Measurements from ENCODE around the gene TBX18.
A peak's percentile ranks its signal among the peaks of the same experiment; 100 is the strongest.

The TBX18 gene

DNA sequence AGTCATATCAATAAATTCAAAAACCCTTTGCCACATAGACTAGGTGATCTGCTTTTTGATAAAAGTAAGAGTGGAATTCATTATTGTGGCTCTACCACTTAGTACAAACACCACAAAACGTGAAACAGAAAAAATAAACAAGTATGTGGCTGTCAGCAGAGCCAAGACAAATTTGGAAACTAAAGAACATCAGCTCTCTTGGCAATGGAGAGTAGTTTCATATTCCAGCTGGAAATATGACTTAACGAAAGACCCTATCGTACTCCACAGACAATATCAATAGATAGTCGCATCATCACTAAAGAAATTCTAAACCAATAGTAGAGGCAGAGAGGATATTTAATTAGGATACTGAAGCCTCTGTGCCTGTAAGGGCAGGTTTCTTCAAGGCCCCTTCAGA lies 20.8 kb downstream of the TBX18 start:
- DNase-seq = no peak

DNA sequence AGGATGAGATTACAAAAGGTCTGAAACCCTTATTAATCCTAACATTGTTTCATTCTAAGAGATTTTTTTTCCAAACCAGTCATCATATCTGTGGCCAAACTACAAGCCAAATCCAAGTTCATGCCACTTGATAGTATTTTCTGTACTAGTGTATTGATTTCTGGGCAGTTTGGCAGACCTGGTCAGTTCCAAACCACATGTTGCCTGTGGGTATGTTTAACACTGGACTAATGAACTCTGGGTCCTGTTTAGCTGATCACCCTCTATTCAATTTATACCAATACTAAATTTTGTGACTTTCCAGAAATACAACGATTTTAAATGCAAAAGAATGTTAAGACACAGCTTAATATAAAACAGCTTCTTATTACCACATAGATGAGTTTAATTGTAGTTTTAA lies 24.0 kb downstream of the TBX18 start:
- DNase-seq = no peak

- DNase-seq = no peak
These were observed 24.6 kb downstream of the TBX18 start for GRCh38 chr6:84739866-84740208.

- no peak for DNase-seq
These were observed 25.2 kb downstream of the TBX18 start for GRCh38 chr6:84738996-84739865.

GRCh38 chr6:84733889-84734288 lies 30.5 kb downstream of the TBX18 start:
- no peak for DNase-seq

DNA sequence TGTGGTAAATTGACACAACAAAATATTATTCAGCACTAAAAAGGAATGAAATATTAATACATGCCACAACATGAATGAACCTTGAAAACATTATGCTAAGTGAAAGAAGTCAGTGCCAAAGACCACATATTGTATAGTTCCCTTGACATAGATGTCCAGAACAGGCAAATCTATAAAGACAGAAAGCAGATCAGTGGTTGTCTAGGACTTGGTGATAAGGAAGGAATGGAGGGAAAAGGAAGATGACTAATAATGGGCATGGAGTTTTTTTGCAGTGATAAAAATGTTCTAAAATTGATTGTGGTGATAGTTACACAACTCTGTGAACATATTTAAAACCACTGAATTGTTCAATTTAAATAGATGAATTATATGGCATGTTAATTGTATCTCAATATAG lies 32.5 kb downstream of the TBX18 start:
- no peak for DNase-seq

DNA sequence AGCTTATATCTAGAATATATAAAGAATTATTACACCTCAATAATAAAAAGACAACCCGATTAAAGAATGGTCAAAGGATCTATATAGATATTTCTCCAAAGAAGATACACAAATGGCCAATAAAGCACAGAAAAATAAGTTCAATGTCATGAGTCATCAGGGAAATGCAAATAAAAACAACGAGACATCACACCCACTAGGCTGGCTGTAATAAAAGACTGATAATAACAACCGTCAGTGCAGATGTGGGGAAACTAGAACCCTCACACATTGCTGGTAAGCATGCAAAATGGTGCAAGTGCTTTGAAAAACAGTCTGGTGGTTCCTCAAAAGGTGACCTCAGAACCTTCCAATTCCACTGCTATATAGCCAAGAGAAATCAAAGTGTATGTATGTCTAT lies 33.0 kb downstream of the TBX18 start:
- no peak for DNase-seq

GRCh38 chr6:84728602-84729001 lies 35.8 kb downstream of the TBX18 start:
- peak in 1 of 2 donors; percentile 4 for DNase-seq

DNA sequence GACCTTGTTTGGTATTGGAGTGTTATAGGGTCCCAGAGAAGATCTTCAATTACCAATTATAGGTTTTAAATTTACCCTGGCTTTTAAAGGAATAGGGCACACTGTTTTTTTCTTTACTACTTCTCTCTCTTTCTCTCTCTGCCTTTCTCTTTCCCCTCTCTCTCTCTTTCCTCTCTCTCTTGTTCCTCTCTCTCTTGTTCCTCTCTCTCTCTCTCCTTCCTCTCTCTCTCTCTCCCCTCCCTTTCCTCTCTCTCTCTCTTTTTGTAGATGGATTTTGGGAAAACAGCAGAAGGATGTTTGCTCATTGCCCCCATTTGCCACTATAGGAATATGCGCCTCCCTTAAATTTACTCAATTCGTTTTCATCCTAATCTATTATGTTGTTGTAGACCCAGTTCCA lies 45.2 kb downstream of the TBX18 start:
- no peak for DNase-seq

GRCh38 chr6:84718038-84718955 lies 46.1 kb downstream of the TBX18 start:
- DNase-seq = no peak

- DNase-seq = no peak
These were observed 55.3 kb downstream of the TBX18 start for GRCh38 chr6:84709121-84709520.

- DNase-seq = no peak
These were observed 57.2 kb downstream of the TBX18 start for GRCh38 chr6:84707171-84707570.

GRCh38 chr6:84696166-84696565 lies 68.2 kb downstream of the TBX18 start:
- no peak for DNase-seq

GRCh38 chr6:84691978-84692623 lies 72.3 kb downstream of the TBX18 start:
- no peak for DNase-seq

GRCh38 chr6:84688141-84688873 lies 76.1 kb downstream of the TBX18 start:
- DNase-seq = no peak

GRCh38 chr6:84687431-84687830 lies 77.0 kb downstream of the TBX18 start:
- no peak for DNase-seq

GRCh38 chr6:84685983-84686584 lies 78.3 kb downstream of the TBX18 start:
- DNase-seq = peak; percentile 17 to 61

GRCh38 chr6:84681693-84682326 lies 82.6 kb downstream of the TBX18 start:
- no peak for DNase-seq

- no peak for DNase-seq
These were observed 88.7 kb downstream of the TBX18 start for GRCh38 chr6:84675651-84676050.

GRCh38 chr6:84674395-84674794 lies 90.0 kb downstream of the TBX18 start:
- no peak for DNase-seq

- no peak for DNase-seq
These were observed 93.2 kb downstream of the TBX18 start for GRCh38 chr6:84671183-84671582.

DNA sequence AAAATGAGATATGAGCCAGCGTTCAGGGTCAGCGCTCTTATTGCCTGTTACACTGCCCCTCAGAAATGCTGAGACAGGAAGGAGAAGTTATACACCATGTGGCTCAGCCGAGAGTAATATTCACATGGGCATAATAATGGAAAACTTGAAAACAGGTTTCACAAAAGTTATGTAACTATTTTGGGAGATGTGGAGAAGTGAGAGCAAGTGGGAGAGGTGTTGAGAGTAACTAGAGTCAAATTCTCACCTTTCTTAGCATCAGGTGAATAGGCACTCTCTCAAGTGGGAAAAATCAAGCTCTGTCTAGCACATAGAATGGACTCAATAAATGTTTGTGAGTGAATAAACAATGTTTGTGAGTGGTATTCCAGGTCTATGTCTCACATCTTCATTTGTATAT lies 94.5 kb downstream of the TBX18 start:
- no peak for DNase-seq
